ENCODE measurements around the gene RCE1. TPM values are rescaled to one million over a fixed set of nuclear protein-coding genes. Genes with fewer than 3 reads are reported as not detected.

The RCE1 gene
- total RNA-seq, 4 donors from 2014 or later: 9.5 to 14.8 (median 11.7) TPM

GRCh38 chr11:66867425-66868040 lies 24.3 kb downstream of the RCE1 start:
- Histone ChIP-seq H3K9me3 (no peaks in the 10 kb centered on the region), H3K4me3 (no peak overlapping the region), H3K36me3 (peaks cover 0 to 28% of the 10 kb centered on the region in 2 donors), H3K27me3 (no peaks in the 10 kb centered on the region), H3K27ac (no peak overlapping the region), H3K4me1 (no peaks in the 10 kb centered on the region)
- no peak for ATAC-seq
- WGBS, 2 donors (ENCODE audit: low coverage in 1 of 2): 60% methylated on average over 1 of the region's 14 CpGs; no CpG with 5 or more reads in 1 of the 2 donors
- TF ChIP-seq EP300 (IDR thresholded peaks at IDR 0.05) (no peak), POLR2A (IDR thresholded peaks at IDR 0.05) (no peak), POLR2AphosphoS5 (IDR thresholded peaks at IDR 0.05) (no peak), CTCF (IDR thresholded peaks at IDR 0.05) (no peak)

DNA sequence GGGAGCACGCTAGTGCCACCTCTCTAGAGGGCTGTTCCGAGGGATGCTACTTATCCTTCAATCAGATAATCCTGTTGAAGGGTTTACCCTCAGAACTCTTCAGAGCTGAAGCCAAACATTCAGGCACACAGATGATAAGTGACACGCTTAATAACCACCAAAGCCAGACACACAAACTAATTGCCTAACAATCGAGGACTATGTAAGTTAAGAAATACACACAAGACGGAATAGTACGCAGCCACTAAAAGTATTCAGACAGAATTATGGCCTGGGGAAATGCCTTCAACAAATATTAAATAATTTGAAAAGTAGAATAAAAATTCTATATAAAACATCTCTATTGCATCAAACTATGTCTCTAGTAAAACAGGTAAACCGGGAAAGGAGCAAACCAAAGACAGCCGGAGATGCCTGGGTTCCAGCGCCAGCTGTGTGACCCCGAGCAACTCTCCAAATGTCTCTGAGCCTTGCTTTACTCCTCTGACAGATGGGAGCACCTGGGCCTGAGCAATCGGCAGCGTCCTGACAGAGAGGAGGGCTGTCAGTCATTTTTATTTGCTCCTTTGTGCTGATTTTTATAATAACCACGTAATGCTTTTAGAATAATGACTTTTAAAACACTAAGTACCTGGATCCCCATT lies 25.0 kb downstream of the RCE1 start:
- Histone ChIP-seq H3K27ac (no peak overlapping the region), H3K4me3 (no peak overlapping the region), H3K4me1 (no peaks in the 10 kb centered on the region), H3K36me3 (peaks cover 0 to 28% of the 10 kb centered on the region in 2 donors), H3K27me3 (no peaks in the 10 kb centered on the region), H3K9me3 (no peaks in the 10 kb centered on the region)
- 94 to 97% methylated on average over 11 to 13 of the region's 13 CpGs for WGBS, 2 donors (ENCODE audit: low coverage in 1 of 2)
- TF ChIP-seq EP300 (IDR thresholded peaks at IDR 0.05) (no peak), POLR2A (IDR thresholded peaks at IDR 0.05) (no peak), POLR2AphosphoS5 (IDR thresholded peaks at IDR 0.05) (no peak), CTCF (IDR thresholded peaks at IDR 0.05) (no peak)
- ATAC-seq: no peak

GRCh38 chr11:66868726-66869566 lies 25.7 kb downstream of the RCE1 start:
- Histone ChIP-seq H3K27ac (no peak overlapping the region), H3K9me3 (no peaks in the 10 kb centered on the region), H3K36me3 (peaks cover 0 to 28% of the 10 kb centered on the region in 2 donors), H3K4me3 (no peak overlapping the region), H3K4me1 (no peaks in the 10 kb centered on the region), H3K27me3 (no peaks in the 10 kb centered on the region)
- TF ChIP-seq CTCF (IDR thresholded peaks at IDR 0.05): no peak
- no peak for TF ChIP-seq EP300 (IDR thresholded peaks at IDR 0.05)
- TF ChIP-seq POLR2AphosphoS5 (IDR thresholded peaks at IDR 0.05): no peak
- TF ChIP-seq POLR2A (IDR thresholded peaks at IDR 0.05): no peak
- WGBS, 2 donors (ENCODE audit: low coverage in 1 of 2): 71 to 100% methylated on average over 3 to 13 of the region's 27 CpGs
- ATAC-seq: no peak

DNA sequence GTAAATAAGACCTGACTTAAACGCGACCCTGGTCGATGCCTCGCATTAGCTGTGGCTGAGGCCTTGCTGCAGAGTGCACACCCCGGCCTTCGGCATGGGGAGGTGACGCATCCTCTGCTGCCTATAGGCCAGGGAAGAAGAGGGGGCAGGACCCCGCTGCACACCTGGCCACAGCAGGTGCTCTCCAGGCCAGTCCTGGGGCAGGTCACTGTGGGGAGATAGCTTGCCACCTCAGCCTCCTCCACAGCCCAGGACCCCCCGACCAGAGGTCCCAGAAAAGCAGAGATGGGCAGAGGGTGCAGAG lies 26.3 kb downstream of the RCE1 start:
- no peaks in the 10 kb centered on the region for H3K27me3 ChIP-seq
- 100% methylated on average over 1 of the region's 9 CpGs; no CpG with 5 or more reads in 1 of the 2 donors for WGBS, 2 donors (ENCODE audit: low coverage in 1 of 2)
- no peaks in the 10 kb centered on the region for H3K9me3 ChIP-seq
- TF ChIP-seq POLR2AphosphoS5 (IDR thresholded peaks at IDR 0.05) (no peak), CTCF (IDR thresholded peaks at IDR 0.05) (no peak)
- ATAC-seq: no peak
- H3K4me3 ChIP-seq: no peak overlapping the region
- H3K36me3 ChIP-seq: peaks cover 0 to 28% of the 10 kb centered on the region in 2 donors
- H3K4me1 ChIP-seq: no peaks in the 10 kb centered on the region
- no peak overlapping the region for H3K27ac ChIP-seq

Data from gastroesophageal sphincter (tissue), 4 donors.